ENCODE measurements around the gene CCDC148. TPM values are rescaled to one million over a fixed set of nuclear protein-coding genes. Genes with fewer than 3 reads are reported as not detected.

The CCDC148 gene
- total RNA-seq, 1 donor from 2014 or later = 1.8 TPM

DNA sequence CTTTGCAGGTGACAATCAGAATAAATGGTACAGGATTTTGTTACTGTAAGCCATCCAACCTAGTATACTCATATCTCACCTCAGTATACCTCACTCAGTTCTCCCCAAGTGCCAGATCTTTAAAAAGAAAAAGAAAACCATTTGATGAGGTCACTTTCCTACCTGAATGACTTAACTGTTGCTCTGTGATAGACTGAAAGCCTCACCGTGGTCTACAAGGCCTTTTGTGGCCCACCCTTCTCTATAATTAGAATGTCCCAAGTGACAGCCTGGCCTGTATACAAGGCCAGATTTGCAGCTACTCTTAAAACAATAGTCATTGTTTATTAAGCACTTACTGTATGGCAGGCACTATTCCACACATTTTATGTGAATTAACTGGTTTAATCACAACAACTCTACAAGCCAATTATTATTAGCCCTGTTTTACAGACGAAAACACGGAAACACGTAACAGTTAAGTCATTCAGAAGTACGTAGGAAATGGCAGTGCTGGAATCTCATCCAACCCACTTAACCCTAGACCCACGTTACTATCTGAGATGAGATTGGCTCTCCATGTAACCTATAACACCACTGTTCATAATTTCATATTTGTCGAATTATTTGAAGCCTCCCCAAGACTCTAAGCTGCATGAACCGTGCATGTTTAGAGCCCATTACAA lies 28.5 kb upstream of the CCDC148 start:
- peaks cover 20% of the 10 kb centered on the region for H3K4me1 Mint-ChIP-seq (ENCODE audit: low read depth, unreplicated experiment)
- H3K4me3 Mint-ChIP-seq (ENCODE audit: unreplicated experiment) = no peak overlapping the region
- no peaks in the 10 kb centered on the region for H3K36me3 Mint-ChIP-seq (ENCODE audit: unreplicated experiment)
- peaks cover 2% of the 10 kb centered on the region for H3K27me3 Mint-ChIP-seq (ENCODE audit: unreplicated experiment)
- TF ChIP-seq, protein P1, sequence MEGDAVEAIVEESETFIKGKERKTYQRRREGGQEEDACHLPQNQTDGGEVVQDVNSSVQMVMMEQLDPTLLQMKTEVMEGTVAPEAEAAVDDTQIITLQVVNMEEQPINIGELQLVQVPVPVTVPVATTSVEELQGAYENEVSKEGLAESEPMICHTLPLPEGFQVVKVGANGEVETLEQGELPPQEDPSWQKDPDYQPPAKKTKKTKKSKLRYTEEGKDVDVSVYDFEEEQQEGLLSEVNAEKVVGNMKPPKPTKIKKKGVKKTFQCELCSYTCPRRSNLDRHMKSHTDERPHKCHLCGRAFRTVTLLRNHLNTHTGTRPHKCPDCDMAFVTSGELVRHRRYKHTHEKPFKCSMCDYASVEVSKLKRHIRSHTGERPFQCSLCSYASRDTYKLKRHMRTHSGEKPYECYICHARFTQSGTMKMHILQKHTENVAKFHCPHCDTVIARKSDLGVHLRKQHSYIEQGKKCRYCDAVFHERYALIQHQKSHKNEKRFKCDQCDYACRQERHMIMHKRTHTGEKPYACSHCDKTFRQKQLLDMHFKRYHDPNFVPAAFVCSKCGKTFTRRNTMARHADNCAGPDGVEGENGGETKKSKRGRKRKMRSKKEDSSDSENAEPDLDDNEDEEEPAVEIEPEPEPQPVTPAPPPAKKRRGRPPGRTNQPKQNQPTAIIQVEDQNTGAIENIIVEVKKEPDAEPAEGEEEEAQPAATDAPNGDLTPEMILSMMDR (IDR thresholded peaks at IDR 0.05; ENCODE audit: partially characterized antibody, unreplicated experiment) = no peak
- H3K9me3 Mint-ChIP-seq (ENCODE audit: unreplicated experiment) = no peaks in the 10 kb centered on the region
- DNase-seq = no peak
- no peak overlapping the region for H3K27ac Mint-ChIP-seq (ENCODE audit: unreplicated experiment)

DNA sequence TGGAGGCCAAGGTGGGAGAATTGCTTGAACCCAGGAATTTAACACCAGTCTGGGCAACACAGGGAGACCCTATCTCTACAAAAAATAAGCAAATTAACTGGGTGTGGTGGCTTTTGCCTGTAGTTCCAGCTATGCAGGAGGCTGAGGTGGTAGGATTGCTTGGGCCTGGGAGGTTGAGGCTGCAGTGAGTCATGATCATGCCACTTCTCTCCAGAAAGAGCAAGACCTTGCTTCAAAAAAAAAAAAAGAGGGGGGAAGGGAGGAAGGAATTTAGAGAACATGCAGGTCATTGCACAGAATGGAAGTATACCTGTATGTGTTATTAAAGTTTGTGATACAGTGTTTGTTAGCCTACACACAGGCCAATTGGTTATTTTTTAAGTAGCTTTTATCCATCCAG lies 26.0 kb upstream of the CCDC148 start:
- H3K36me3 Mint-ChIP-seq (ENCODE audit: unreplicated experiment) = no peaks in the 10 kb centered on the region
- TF ChIP-seq, protein P1 (IDR thresholded peaks at IDR 0.05; ENCODE audit: partially characterized antibody, unreplicated experiment) = no peak
- peaks cover 4% of the 10 kb centered on the region for H3K4me1 Mint-ChIP-seq (ENCODE audit: low read depth, unreplicated experiment)
- peaks cover 2% of the 10 kb centered on the region for H3K27me3 Mint-ChIP-seq (ENCODE audit: unreplicated experiment)
- no peak overlapping the region for H3K27ac Mint-ChIP-seq (ENCODE audit: unreplicated experiment)
- no peak for DNase-seq
- H3K4me3 Mint-ChIP-seq (ENCODE audit: unreplicated experiment) = no peak overlapping the region
- H3K9me3 Mint-ChIP-seq (ENCODE audit: unreplicated experiment) = no peaks in the 10 kb centered on the region

DNA sequence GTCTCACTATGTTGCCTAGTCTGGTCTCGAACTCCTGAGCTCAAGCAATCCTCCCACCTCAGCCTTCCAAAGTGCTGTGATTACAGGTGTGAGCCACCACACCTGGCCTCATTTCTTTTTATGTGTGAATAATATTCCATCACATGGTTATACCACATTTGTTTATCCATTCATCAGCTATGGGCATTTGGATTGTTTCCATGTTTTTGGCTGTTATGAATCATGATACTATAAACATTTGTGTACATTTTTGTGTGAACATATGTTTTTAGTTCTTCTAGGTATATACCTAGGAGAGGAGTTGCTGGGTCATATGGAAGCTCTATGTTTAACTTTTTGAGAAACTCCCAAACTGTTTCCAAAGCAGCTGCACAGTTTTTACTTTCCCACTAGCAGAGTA lies 24.6 kb upstream of the CCDC148 start:
- H3K36me3 Mint-ChIP-seq (ENCODE audit: unreplicated experiment) = no peaks in the 10 kb centered on the region
- no peak for DNase-seq
- H3K4me3 Mint-ChIP-seq (ENCODE audit: unreplicated experiment) = no peak overlapping the region
- H3K9me3 Mint-ChIP-seq (ENCODE audit: unreplicated experiment) = no peaks in the 10 kb centered on the region
- peaks cover 2% of the 10 kb centered on the region for H3K27me3 Mint-ChIP-seq (ENCODE audit: unreplicated experiment)
- no peak overlapping the region for H3K27ac Mint-ChIP-seq (ENCODE audit: unreplicated experiment)
- TF ChIP-seq, protein P1 (IDR thresholded peaks at IDR 0.05; ENCODE audit: partially characterized antibody, unreplicated experiment) = no peak
- peaks cover 4% of the 10 kb centered on the region for H3K4me1 Mint-ChIP-seq (ENCODE audit: low read depth, unreplicated experiment)

DNA sequence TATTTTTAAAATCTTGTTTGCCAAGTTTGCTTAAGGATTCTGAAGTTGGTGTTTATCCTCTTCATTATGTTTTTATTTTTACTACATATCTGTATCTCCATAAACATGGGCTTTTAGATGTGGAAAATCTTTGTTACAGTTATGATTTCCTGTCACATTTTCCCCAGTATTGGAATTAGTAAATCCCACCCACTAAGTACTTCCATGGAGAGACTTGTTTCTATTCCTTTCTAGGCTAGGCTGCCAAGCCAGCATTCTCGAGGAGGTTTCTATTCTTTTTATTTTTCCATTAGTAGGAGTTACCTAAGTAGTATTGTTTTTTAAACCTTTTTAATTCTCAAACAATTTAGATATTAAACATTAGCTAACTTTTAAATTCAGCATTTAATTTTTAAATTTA lies 22.3 kb upstream of the CCDC148 start:
- no peaks in the 10 kb centered on the region for H3K9me3 Mint-ChIP-seq (ENCODE audit: unreplicated experiment)
- H3K4me3 Mint-ChIP-seq (ENCODE audit: unreplicated experiment) = no peak overlapping the region
- DNase-seq = no peak
- no peak overlapping the region for H3K27ac Mint-ChIP-seq (ENCODE audit: unreplicated experiment)
- peaks cover 2% of the 10 kb centered on the region for H3K27me3 Mint-ChIP-seq (ENCODE audit: unreplicated experiment)
- H3K36me3 Mint-ChIP-seq (ENCODE audit: unreplicated experiment) = no peaks in the 10 kb centered on the region
- TF ChIP-seq, protein P1 (IDR thresholded peaks at IDR 0.05; ENCODE audit: partially characterized antibody, unreplicated experiment) = no peak
- peaks cover 3% of the 10 kb centered on the region for H3K4me1 Mint-ChIP-seq (ENCODE audit: low read depth, unreplicated experiment)

DNA sequence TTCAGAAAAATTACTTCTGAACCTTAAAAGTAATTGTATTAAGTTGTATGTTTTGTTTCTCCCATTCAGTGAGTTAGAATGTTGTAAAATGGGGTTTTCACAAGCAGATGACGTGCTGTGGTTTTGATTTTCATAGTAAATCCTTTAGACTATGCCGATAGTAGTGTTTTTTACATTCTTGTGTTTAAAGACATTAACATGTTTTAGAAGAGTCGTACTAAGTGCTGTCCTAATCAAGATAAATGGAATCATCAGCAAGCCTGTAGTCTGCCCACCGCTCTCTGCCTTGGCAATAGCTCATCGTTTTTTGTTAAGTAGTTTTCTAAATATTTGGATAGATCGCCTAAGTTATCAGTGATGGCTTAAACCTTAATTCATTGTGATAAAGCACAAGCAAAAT lies 21.7 kb upstream of the CCDC148 start:
- H3K27ac Mint-ChIP-seq (ENCODE audit: unreplicated experiment) = no peak overlapping the region
- no peak for DNase-seq
- no peaks in the 10 kb centered on the region for H3K36me3 Mint-ChIP-seq (ENCODE audit: unreplicated experiment)
- peaks cover 3% of the 10 kb centered on the region for H3K4me1 Mint-ChIP-seq (ENCODE audit: low read depth, unreplicated experiment)
- no peaks in the 10 kb centered on the region for H3K9me3 Mint-ChIP-seq (ENCODE audit: unreplicated experiment)
- TF ChIP-seq, protein P1 (IDR thresholded peaks at IDR 0.05; ENCODE audit: partially characterized antibody, unreplicated experiment) = no peak
- peaks cover 2% of the 10 kb centered on the region for H3K27me3 Mint-ChIP-seq (ENCODE audit: unreplicated experiment)
- H3K4me3 Mint-ChIP-seq (ENCODE audit: unreplicated experiment) = no peak overlapping the region

All from glutamatergic neuron (in vitro differentiated cells).